22Rv1 (cell line): ENCODE data around the gene MAGOHB.

Source experiments
- CTCF ChIP-seq: fragments of 450-650 bp; IDR thresholded peaks from 2 replicates; pipeline ENCODE4 v1.5.1; 2017; ENCODE audit warnings: mild to moderate bottlenecking
- ZFX ChIP-seq: fragments of 450-650 bp; IDR thresholded peaks from 2 replicates; pipeline ENCODE4 v1.6.1; 2017; ENCODE audit warnings: antibody characterized with exemption, borderline replicate concordance

GRCh38 chr12:10635306-10635705 lies 21.9 kb upstream of the MAGOHB start:
- no peak for TF ChIP-seq CTCF
- no peak for TF ChIP-seq ZFX
